ENCODE results near the gene VPS8.
A peak's percentile ranks its signal among the peaks of the same experiment; 100 is the strongest.

The VPS8 gene

GRCh38 chr3:184781801-184782200, 30.2 kb upstream of the VPS8 start:
- DNase-seq (ENCODE audit: low spot score) = no peak

GRCh38 chr3:184783319-184783718, 28.6 kb upstream of the VPS8 start:
- no peak for DNase-seq (ENCODE audit: low spot score)

- DNase-seq (ENCODE audit: low spot score) = no peak
Measured at GRCh38 chr3:184784731-184785500, 27.1 kb upstream of the VPS8 start.

- DNase-seq (ENCODE audit: low spot score) = no peak
Measured at GRCh38 chr3:184785890-184786279, 26.1 kb upstream of the VPS8 start.

- no peak for DNase-seq (ENCODE audit: low spot score)
Measured at GRCh38 chr3:184786280-184786941, 25.6 kb upstream of the VPS8 start.

- no peak for DNase-seq (ENCODE audit: low spot score)
Measured at GRCh38 chr3:184788751-184789150, 23.2 kb upstream of the VPS8 start.

- DNase-seq (ENCODE audit: low spot score) = no peak
Measured at GRCh38 chr3:184789314-184789998, 22.5 kb upstream of the VPS8 start.

- no peak for DNase-seq (ENCODE audit: low spot score)
Measured at GRCh38 chr3:184791171-184791570, 20.8 kb upstream of the VPS8 start.

GRCh38 chr3:184795522-184796190, 16.3 kb upstream of the VPS8 start:
- no peak for DNase-seq (ENCODE audit: low spot score)

- DNase-seq (ENCODE audit: low spot score) = no peak
Measured at GRCh38 chr3:184796551-184796950, 15.4 kb upstream of the VPS8 start.

- DNase-seq (ENCODE audit: low spot score) = no peak
Measured at GRCh38 chr3:184796954-184797353, 15.0 kb upstream of the VPS8 start.

GRCh38 chr3:184798120-184798519, 13.8 kb upstream of the VPS8 start:
- DNase-seq (ENCODE audit: low spot score) = no peak

- no peak for DNase-seq (ENCODE audit: low spot score)
Measured at GRCh38 chr3:184800349-184800930, 11.5 kb upstream of the VPS8 start.

GRCh38 chr3:184801241-184801785, 10.7 kb upstream of the VPS8 start:
- no peak for DNase-seq (ENCODE audit: low spot score)

- no peak for DNase-seq (ENCODE audit: low spot score)
Measured at GRCh38 chr3:184802150-184802549, 9.8 kb upstream of the VPS8 start.

GRCh38 chr3:184804801-184805200, 7.2 kb upstream of the VPS8 start:
- DNase-seq (ENCODE audit: low spot score) = no peak

- peak; percentile 47 for DNase-seq (ENCODE audit: low spot score)
Measured at GRCh38 chr3:184805351-184806038, 6.5 kb upstream of the VPS8 start.

- DNase-seq (ENCODE audit: low spot score) = no peak
Measured at GRCh38 chr3:184806567-184807271, 5.2 kb upstream of the VPS8 start.

GRCh38 chr3:184807549-184807948, 4.4 kb upstream of the VPS8 start:
- DNase-seq (ENCODE audit: low spot score) = no peak

GRCh38 chr3:184808021-184808420, 3.9 kb upstream of the VPS8 start:
- DNase-seq (ENCODE audit: low spot score) = no peak

GRCh38 chr3:184810146-184810545, 1.8 kb upstream of the VPS8 start:
- DNase-seq (ENCODE audit: low spot score) = no peak
